T-helper 17 cell (primary cell): ENCODE results near the gene MAPK7. TPM values are rescaled to one million over a fixed set of nuclear protein-coding genes. Genes with fewer than 3 reads are reported as not detected.
A peak's percentile ranks its signal among the peaks of the same experiment; 100 is the strongest.

Experiments used
- ATAC-seq: fragments of 150-1000 bp; cut with Tn5 transposase; 2 replicates; pipeline ENCODE4 v1.10.0; 2021; ENCODE audit warnings: mild to moderate bottlenecking, moderate library complexity
- DNase-seq, 3 donors: peaks; one replicate each; pipeline versions ENCODE4 v3.0.0 to v3.0.0-alpha.2; 2020 to 2021
- H3K9me3 ChIP-seq: one replicate; pipeline ENCODE4 v1.7.0; 2013; ENCODE audit warnings: low read length, mild to moderate bottlenecking; ENCODE audit not compliant: control insufficient read depth, poor library complexity, severe bottlenecking
- H3K27ac Mint-ChIP-seq: one replicate; pipeline ENCODE4 v1.8.0; 2022; ENCODE audit warnings: mild to moderate bottlenecking, moderate library complexity, mixed read lengths
- H3K27me3 Mint-ChIP-seq: one replicate; pipeline ENCODE4 v1.8.0; 2022; ENCODE audit warnings: mixed read lengths
- H3K36me3 Mint-ChIP-seq: one replicate; pipeline ENCODE4 v1.8.0; 2022; ENCODE audit warnings: low read depth, mixed read lengths
- H3K4me1 Mint-ChIP-seq: one replicate; pipeline ENCODE4 v1.8.0; 2022; ENCODE audit warnings: mild to moderate bottlenecking, mixed read lengths
- H3K4me3 Mint-ChIP-seq: one replicate; pipeline ENCODE4 v1.8.0; 2022; ENCODE audit warnings: mild to moderate bottlenecking, moderate library complexity, mixed read lengths
- total RNA-seq, 4 donors: library from RNA in 2 of 4; stranded (reverse) in 2 of 4; gene quantifications; one replicate each; pipeline ENCODE4 v1.2.3 and lab custom pipeline; 2022 to 2026

The MAPK7 gene
- total RNA-seq, 2 donors from 2014 or later: 16.7 to 20.3 TPM

- H3K9me3 ChIP-seq: no peaks in the 10 kb centered on the region
- Mint-ChIP-seq H3K27ac (no peak overlapping the region), H3K4me3 (no peak overlapping the region), H3K4me1 (peaks cover 11% of the 10 kb centered on the region), H3K36me3 (no peaks in the 10 kb centered on the region), H3K27me3 (peaks cover 13% of the 10 kb centered on the region)
- DNase-seq (no peak), ATAC-seq (no peak)
Observed at GRCh38 chr17:19421219-19421618, 42.9 kb downstream of the MAPK7 start.

GRCh38 chr17:19421926-19422325 is 43.6 kb downstream of the MAPK7 start:
- peaks cover 18% of the 10 kb centered on the region for H3K27me3 Mint-ChIP-seq
- peaks cover 11% of the 10 kb centered on the region for H3K4me1 Mint-ChIP-seq
- no peak for DNase-seq
- H3K9me3 ChIP-seq: no peaks in the 10 kb centered on the region
- H3K36me3 Mint-ChIP-seq: no peaks in the 10 kb centered on the region
- H3K4me3 Mint-ChIP-seq: no peak overlapping the region
- H3K27ac Mint-ChIP-seq: no peak overlapping the region
- ATAC-seq: no peak

- Mint-ChIP-seq H3K27ac (peak overlapping the region; percentile 9), H3K27me3 (peaks cover 18% of the 10 kb centered on the region), H3K36me3 (no peaks in the 10 kb centered on the region), H3K4me3 (no peak overlapping the region), H3K4me1 (no peaks in the 10 kb centered on the region)
- no peaks in the 10 kb centered on the region for H3K9me3 ChIP-seq
- ATAC-seq (no peak), DNase-seq (no peak)
Observed at GRCh38 chr17:19424934-19425868, 46.9 kb downstream of the MAPK7 start.

- peaks cover 12% of the 10 kb centered on the region for H3K27me3 Mint-ChIP-seq
- ATAC-seq: no peak
- H3K4me1 Mint-ChIP-seq: no peaks in the 10 kb centered on the region
Observed at GRCh38 chr17:19426631-19427030, 48.3 kb downstream of the MAPK7 start.

GRCh38 chr17:19431691-19432090 is 53.4 kb downstream of the MAPK7 start:
- no peak for ATAC-seq
- no peaks in the 10 kb centered on the region for H3K27me3 Mint-ChIP-seq
- no peak overlapping the region for H3K27ac Mint-ChIP-seq

More at GRCh38 chr17:19426631-19427030, 48.3 kb downstream of the MAPK7 start:
- H3K36me3 Mint-ChIP-seq: no peaks in the 10 kb centered on the region
- no peak overlapping the region for H3K27ac Mint-ChIP-seq
- DNase-seq: no peak
- H3K9me3 ChIP-seq: no peaks in the 10 kb centered on the region
- no peak overlapping the region for H3K4me3 Mint-ChIP-seq

More at GRCh38 chr17:19431691-19432090, 53.4 kb downstream of the MAPK7 start:
- H3K4me1 Mint-ChIP-seq: no peaks in the 10 kb centered on the region
- no peaks in the 10 kb centered on the region for H3K36me3 Mint-ChIP-seq
- DNase-seq: no peak
- H3K4me3 Mint-ChIP-seq: no peak overlapping the region
- H3K9me3 ChIP-seq: no peaks in the 10 kb centered on the region

Other genes starting within 250 kb of the MAPK7 start
- gene EPN2, start 141.1 kb upstream of the MAPK7 start, total RNA-seq: 1 to 10 TPM; 6.0 to 7.2 TPM
- 1 to 10 TPM in 1 of 2 donors, under 1 TPM in 1; 0.37 to 1.2 TPM for gene B9D1, start 15.8 kb upstream of the MAPK7 start, total RNA-seq
- not detected for gene MFAP4, start 8.7 kb downstream of the MAPK7 start, total RNA-seq
- gene RNF112, start 32.7 kb downstream of the MAPK7 start, total RNA-seq: under 1 TPM; 0.25 to 0.57 TPM
- gene SLC47A1, start 155.4 kb downstream of the MAPK7 start, total RNA-seq: not detected